DND-41 (cell line): ENCODE results near the gene PLK5.

ENCODE experiments used
- CTCF ChIP-seq: IDR thresholded peaks from 2 replicates; pipeline ENCODE4 v1.5.1; 2012; ENCODE audit warnings: borderline replicate concordance, low read length, moderate library complexity, mild to moderate bottlenecking; ENCODE audit not compliant: poor library complexity, severe bottlenecking; ENCODE audit errors: extremely low read depth
- EZH2 ChIP-seq: IDR thresholded peaks from 3 replicates; pipeline ENCODE4 v1.6.1; 2012; ENCODE audit warnings: borderline replicate concordance, low read depth, mild to moderate bottlenecking, moderate library complexity, low read length, inconsistent platforms; ENCODE audit not compliant: severe bottlenecking

- TF ChIP-seq CTCF: no peak
- TF ChIP-seq EZH2: no peak
Observed at GRCh38 chr19:1524287-1524971, 552 bp downstream of the PLK5 start.
